Gastroesophageal sphincter (tissue), 4 donors: ENCODE results near the gene SLC6A9. TPM values are rescaled to one million over a fixed set of nuclear protein-coding genes. Genes with fewer than 3 reads are reported as not detected.

Source experiments
- ATAC-seq: fragments of 150-250 bp; one replicate; pipeline ENCODE4 v1.9.1; 2016; ENCODE audit warnings: mild to moderate bottlenecking, moderate library complexity
- H3K27ac ChIP-seq, 4 donors: fragments of 200-600 bp; sonication (generic) in 3 of 4; 1 replicate in 3 of 4; 2 replicates in 1 of 4; pipeline ENCODE4 v1.5.1; 2016 to 2019
- H3K27me3 ChIP-seq: fragments of 200-600 bp; sonication (generic); one replicate; pipeline ENCODE4 v1.5.1; 2019
- H3K36me3 ChIP-seq, 2 donors: fragments of 200-600 bp; sonication (generic); one replicate each; pipeline ENCODE4 v1.5.1; 2019; ENCODE audit warnings: control low read depth in 1 of 2
- H3K4me1 ChIP-seq, 3 donors: fragments of 200-600 bp; sonication (generic); 1 replicate in 2 of 3; 2 replicates in 1 of 3; pipeline ENCODE4 v1.5.1; 2016 to 2019; ENCODE audit warnings: control low read depth in 2 of 3
- H3K4me3 ChIP-seq, 2 donors: fragments of 200-600 bp; sonication (generic); one replicate each; pipeline ENCODE4 v1.5.1; 2019; ENCODE audit warnings: mild to moderate bottlenecking in 1 of 2, moderate library complexity in 1 of 2
- H3K9me3 ChIP-seq, 3 donors: fragments of 200-600 bp; sonication (generic); one replicate each; pipeline ENCODE4 v1.5.1; 2017 to 2019; ENCODE audit warnings: control low read depth in 2 of 3
- CTCF ChIP-seq, 4 experiments: fragments of 200-600 bp in 2 of 4; fragments of 450-650 bp in 2 of 4; sonication (generic) in 1 of 4; IDR thresholded peaks; one replicate each; pipeline ENCODE4 v1.5.1; 2017 to 2019; ENCODE audit warnings: antibody characterized with exemption in 4 of 4, mild to moderate bottlenecking in 2 of 4, moderate library complexity in 2 of 4
- EP300 ChIP-seq: sonication (generic); formaldehyde crosslinking; IDR thresholded peaks from one replicate; pipeline ENCODE4 v1.6.1; 2017; ENCODE audit warnings: antibody characterized with exemption, mild to moderate bottlenecking
- POLR2A ChIP-seq, 2 donors: fragments of 450-650 bp; IDR thresholded peaks; one replicate each; pipeline ENCODE4 v1.6.1; 2017; ENCODE audit warnings: antibody characterized with exemption in 2 of 2, mild to moderate bottlenecking in 2 of 2, moderate library complexity in 1 of 2
- POLR2AphosphoS5 ChIP-seq: sonication (generic); formaldehyde crosslinking; IDR thresholded peaks from one replicate; pipeline ENCODE4 v1.6.1; 2017; ENCODE audit warnings: antibody characterized with exemption
- WGBS, 2 donors: methylation state at CpG; one replicate each; pipeline ENCODE4 v1.1.5; 2018; ENCODE audit warnings: low coverage in 1 of 2; 5-methylcytosine and 5-hydroxymethylcytosine counted together
- total RNA-seq, 4 donors: library from RNA; depleted of rRNA; stranded (reverse); fragments of >200 nt; gene quantifications; one replicate each; pipeline ENCODE4 v1.1.0, GENCODE V29; 2016

Gene SLC6A9
- total RNA-seq, 4 donors from 2014 or later: 1.8 to 14.2 (median 7.5) TPM

- H3K36me3 ChIP-seq: peaks cover 0 to 36% of the 10 kb centered on the region in 2 donors
- peaks cover 0 to 11% (median 7%) of the 10 kb centered on the region in 3 donors for H3K4me1 ChIP-seq
- H3K9me3 ChIP-seq: no peaks in the 10 kb centered on the region
- H3K27ac ChIP-seq: no peak overlapping the region
- no peak for ATAC-seq
- no peaks in the 10 kb centered on the region for H3K27me3 ChIP-seq
- WGBS, 2 donors: 52 to 58% methylated on average over 2 to 6 of the region's 6 CpGs
- TF ChIP-seq EP300 (no peak), POLR2A (IDR thresholded peaks at IDR 0.05) (no peak), POLR2AphosphoS5 (no peak), CTCF (IDR thresholded peaks at IDR 0.05) (no peak)
- no peak overlapping the region for H3K4me3 ChIP-seq
These were observed 44.5 kb downstream of the SLC6A9 start for GRCh38 chr1:43986712-43987111.

GRCh38 chr1:43985984-43986595 is 45.2 kb downstream of the SLC6A9 start:
- no peaks in the 10 kb centered on the region for H3K9me3 ChIP-seq
- no peak overlapping the region for H3K27ac ChIP-seq
- 55 to 89% methylated on average over 4 of the region's 4 CpGs for WGBS, 2 donors
- ATAC-seq: no peak
- no peak for TF ChIP-seq POLR2A (IDR thresholded peaks at IDR 0.05)
- TF ChIP-seq POLR2AphosphoS5: no peak
- no peak for TF ChIP-seq CTCF (IDR thresholded peaks at IDR 0.05)
- no peak for TF ChIP-seq EP300
- peaks cover 0 to 11% (median 6%) of the 10 kb centered on the region in 3 donors for H3K4me1 ChIP-seq
- peaks cover 0 to 42% of the 10 kb centered on the region in 2 donors for H3K36me3 ChIP-seq
- no peaks in the 10 kb centered on the region for H3K27me3 ChIP-seq
- H3K4me3 ChIP-seq: no peak overlapping the region

GRCh38 chr1:43984855-43985254 is 46.4 kb downstream of the SLC6A9 start:
- Histone ChIP-seq H3K4me1 (peaks cover 4 to 15% (median 8%) of the 10 kb centered on the region in 3 donors), H3K36me3 (peaks cover 0 to 44% of the 10 kb centered on the region in 2 donors), H3K4me3 (no peak overlapping the region), H3K9me3 (no peaks in the 10 kb centered on the region), H3K27me3 (no peaks in the 10 kb centered on the region), H3K27ac (no peak overlapping the region)
- WGBS, 2 donors: 100% methylated on average over 1 of the region's 16 CpGs
- TF ChIP-seq POLR2AphosphoS5 (no peak), CTCF (IDR thresholded peaks at IDR 0.05) (no peak), EP300 (no peak), POLR2A (IDR thresholded peaks at IDR 0.05) (no peak)
- ATAC-seq: no peak

GRCh38 chr1:43983253-43983899 is 47.9 kb downstream of the SLC6A9 start:
- no peak for TF ChIP-seq POLR2A (IDR thresholded peaks at IDR 0.05)
- TF ChIP-seq EP300: no peak
- no peak for TF ChIP-seq POLR2AphosphoS5
- no peak for TF ChIP-seq CTCF (IDR thresholded peaks at IDR 0.05)
- Histone ChIP-seq H3K4me3 (no peak overlapping the region), H3K27ac (no peak overlapping the region), H3K27me3 (no peaks in the 10 kb centered on the region), H3K9me3 (no peaks in the 10 kb centered on the region), H3K4me1 (peaks cover 4 to 26% (median 15%) of the 10 kb centered on the region in 3 donors), H3K36me3 (peaks cover 0 to 44% of the 10 kb centered on the region in 2 donors)
- ATAC-seq: no peak
- 77 to 83% methylated on average over 8 to 12 of the region's 12 CpGs for WGBS, 2 donors

- no peaks in the 10 kb centered on the region for H3K27me3 ChIP-seq
- 82 to 88% methylated on average over 6 to 13 of the region's 15 CpGs for WGBS, 2 donors
- no peak for ATAC-seq
- H3K4me1 ChIP-seq: peaks cover 4 to 31% (median 19%) of the 10 kb centered on the region in 3 donors
- peaks cover 0 to 50% of the 10 kb centered on the region in 2 donors for H3K36me3 ChIP-seq
- TF ChIP-seq EP300: no peak
- no peak for TF ChIP-seq POLR2AphosphoS5
- no peak for TF ChIP-seq CTCF (IDR thresholded peaks at IDR 0.05)
- no peak for TF ChIP-seq POLR2A (IDR thresholded peaks at IDR 0.05)
- H3K27ac ChIP-seq: no peak overlapping the region
- no peaks in the 10 kb centered on the region for H3K9me3 ChIP-seq
- H3K4me3 ChIP-seq: no peak overlapping the region
These were observed 48.5 kb downstream of the SLC6A9 start for GRCh38 chr1:43982808-43983207.
